HepG2 (cell line): Measurements from ENCODE around the gene BLVRB. TPM values are rescaled to one million over a fixed set of nuclear protein-coding genes. Genes with fewer than 3 reads are reported as not detected.
"Not testable (repeated sequence)": the region's sequence is repeated elsewhere in the genome, so short reads cannot be mapped to it uniquely, and the experiment has no call there.

Experiments
- ATAC-seq: fragments of 200-7000 bp; cut with Tn5 transposase; 3 replicates; pipeline ENCODE4 v1.9.1; 2020; ENCODE audit warnings: mild to moderate bottlenecking, moderate library complexity
- BruUV-seq: library from RNA; stranded (reverse); fragments of 400-500 nt; replicated peaks from 2 replicates; lab custom pipeline; 2021; lab: Mats Ljungman, UMichigan
- CTCF ChIA-PET: fragments of 300-600 bp; formaldehyde crosslinking; extraction: SDS; loops from one replicate; lab custom pipeline; 2021; ENCODE audit warnings: low total read pairs, inconsistent platforms, low intra/inter-chr PET ratio; lab: Yijun Ruan, JAX
- POLR2A ChIA-PET: fragments of 350-600 bp; sonication (Branson Sonifier 250); formaldehyde crosslinking; loops from one replicate; lab custom pipeline; 2020; ENCODE audit warnings: antibody characterized with exemption, inconsistent platforms; lab: Yijun Ruan, JAX
- DNase-seq: peaks from one replicate; pipeline ENCODE4 v3.0.0-alpha.2; 2015; ENCODE audit warnings: low spot score
- FAIRE-seq: peaks from 3 replicates; lab custom pipeline; 2011; peaks lifted over from hg19 to GRCh38; lab: Jason Lieb, UNC
- H2AFZ ChIP-seq: one replicate; pipeline ENCODE4 v1.6.1; 2011; ENCODE audit warnings: low read length, inconsistent platforms
- H3K27ac ChIP-seq: fragments of 300-600 bp; 3 replicates; pipeline ENCODE4 v1.8.0; 2011; ENCODE audit warnings: mixed run types, mild to moderate bottlenecking, mixed read lengths, low read length, inconsistent platforms; ENCODE audit not compliant: insufficient read depth; ENCODE audit errors: extremely low read length
- H3K27me3 ChIP-seq, 2 experiments: fragments of 200-600 bp in 1 of 2; 2 replicates in 1 of 2; 3 replicates in 1 of 2; pipeline versions ENCODE4 v1.6.0 to v1.8.0; 2011; ENCODE audit warnings: low read length in 2 of 2, mild to moderate bottlenecking in 2 of 2, moderate library complexity in 2 of 2, inconsistent platforms in 1 of 2; ENCODE audit not compliant: insufficient read depth in 2 of 2, control insufficient read depth in 1 of 2
- H3K36me3 ChIP-seq, 2 experiments: fragments of 200-600 bp in 1 of 2; replicated peaks in 1 of 2; 2 replicates in 1 of 2; 3 replicates in 1 of 2; pipeline versions ENCODE4 v1.5.1 to v1.8.0; 2011; ENCODE audit warnings: low read length in 2 of 2, inconsistent platforms in 1 of 2; ENCODE audit not compliant: insufficient read depth in 2 of 2, control insufficient read depth in 1 of 2
- H3K4me1 ChIP-seq: 2 replicates; pipeline ENCODE4 v1.5.1; 2012; ENCODE audit warnings: low read length, inconsistent platforms; ENCODE audit not compliant: insufficient read depth
- H3K4me2 ChIP-seq: 2 replicates; pipeline ENCODE4 v1.6.0; 2011; ENCODE audit warnings: low read depth, low read length, inconsistent platforms
- H3K4me3 ChIP-seq, 3 experiments: fragments of 200-600 bp in 1 of 3; sonication (generic), shearing (Covaris generic) in 1 of 3; replicated peaks in 1 of 3; 2 replicates each; pipeline ENCODE4 v1.5.1; 2011 to 2016; ENCODE audit warnings: low read length in 3 of 3, inconsistent platforms in 2 of 3, low read depth in 2 of 3, mild to moderate bottlenecking in 2 of 3, control low read depth in 1 of 3, mixed read lengths in 1 of 3; ENCODE audit not compliant: insufficient read depth in 1 of 3
- H3K79me2 ChIP-seq: one replicate; pipeline ENCODE4 v1.6.1; 2011; ENCODE audit warnings: low read length, inconsistent platforms; ENCODE audit not compliant: insufficient read depth
- H3K9ac ChIP-seq: 2 replicates; pipeline ENCODE4 v1.6.0; 2011; ENCODE audit warnings: mild to moderate bottlenecking, low read depth, low read length, inconsistent platforms; ENCODE audit not compliant: insufficient read depth
- H3K9me3 ChIP-seq: 2 replicates; pipeline ENCODE4 v1.5.1; 2012; ENCODE audit warnings: mild to moderate bottlenecking, low read length
- H4K20me1 ChIP-seq: 2 replicates; pipeline ENCODE4 v1.6.0; 2011; ENCODE audit warnings: inconsistent platforms, mild to moderate bottlenecking, low read length, moderate library complexity; ENCODE audit not compliant: insufficient read depth
- ATF7 ChIP-seq, 2 experiments: fragments of 450-650 bp in 1 of 2; sonication (generic) in 1 of 2; formaldehyde crosslinking in 1 of 2; IDR thresholded peaks; 2 replicates each; pipeline versions ENCODE4 v1.4.0 to v1.6.1; 2016 to 2020; ENCODE audit warnings: antibody characterized with exemption in 1 of 2, mild to moderate bottlenecking in 1 of 2, missing genetic modification reagents in 1 of 2
- CEBPG ChIP-seq: IDR thresholded peaks from 2 replicates; pipeline ENCODE4 v1.6.1; 2016
- ZMYM3 ChIP-seq: sonication (generic); formaldehyde crosslinking; IDR thresholded peaks from 2 replicates; pipeline ENCODE4 v1.5.1; 2020; ENCODE audit warnings: mild to moderate bottlenecking, missing genetic modification reagents
- ZNF121 ChIP-seq: sonication (generic); formaldehyde crosslinking; IDR thresholded peaks from 2 replicates; pipeline ENCODE4 v1.5.0; 2020; ENCODE audit warnings: mild to moderate bottlenecking, missing genetic modification reagents
- ZNF770 ChIP-seq: sonication (generic); formaldehyde crosslinking; IDR thresholded peaks from 2 replicates; pipeline ENCODE4 v1.5.0; 2020; ENCODE audit warnings: mild to moderate bottlenecking, missing genetic modification reagents
- WGBS: methylation state at CpG from one replicate; pipeline ENCODE4 v1.1.6; 2017; ENCODE audit warnings: low lambda C conversion rate; 5-methylcytosine and 5-hydroxymethylcytosine counted together
- in situ Hi-C: cut with HindIII; loops from 2 replicates; pipeline ENCODE4 v1.10.0; 2017; ENCODE audit warnings: low pct_unique_long_range_greater_than_20kb; ENCODE audit not compliant: extremely low pct_ligation_motif_present
- intact Hi-C: fragments of 100-400 bp; cut with micrococcal nuclease; formaldehyde crosslinking; loops from one replicate; pipeline ENCODE4 v1.10.0; 2022; ENCODE audit not compliant: unreplicated experiment
- polyA plus RNA-seq, 8 experiments: library from polyadenylated mRNA; depleted of rRNA in 3 of 8; stranded (reverse) in 7 of 8; unstranded in 1 of 8; fragments of >200 nt; fragmentation: Illumina TruSeq in 4 of 8; extraction: Trizol in 4 of 8; gene quantifications; 2 replicates each; pipeline versions ENCODE4 v1.2.1 to v1.2.3, GENCODE V29; 2011 to 2016; ENCODE audit warnings: low read depth in 4 of 8, missing spikeins in 1 of 8, mixed read lengths in 1 of 8; ENCODE audit not compliant: insufficient read depth in 1 of 8
- total RNA-seq, 5 experiments: library from RNA; depleted of rRNA; stranded (reverse); fragments of >200 nt; fragmentation: Illumina TruSeq; extraction: Trizol; gene quantifications; 2 replicates each; pipeline ENCODE4 v1.2.3, GENCODE V29; 2016; ENCODE audit warnings: low read depth in 1 of 5

Gene BLVRB
- total and polyA plus RNA-seq, 2 of the 13 experiments (the other 11 are each of a cell fraction or from before 2014, with no cell fraction given): 25.9 to 51.4 TPM

- H3K36me3 ChIP-seq, H3K79me2 ChIP-seq, FAIRE-seq, H3K4me2 ChIP-seq, H3K9me3 ChIP-seq, intact Hi-C loops, BruUV-seq, H3K9ac ChIP-seq, H3K27ac ChIP-seq: not testable (repeated sequence)
- POLR2A ChIA-PET: interaction anchor here (1.0 to 1.2 kb wide), 2 partner anchors 10 to 36 kb away, joined by 3 to 7 read pairs; no protein-coding TSS in a partner anchor
- H3K4me1 ChIP-seq: peaks cover 51% of the 10 kb centered on the region
- TF ChIP-seq ZNF121 (CRISPR knock-in tag): peak; percentile 73; the same call in 1 of the 2 replicates
- TF ChIP-seq, all 625 proteins: peak for 1; not testable (repeated sequence) for 624
- H3K27me3 ChIP-seq, H3K4me3 ChIP-seq, CTCF ChIA-PET, H2AFZ ChIP-seq, H4K20me1 ChIP-seq, ATAC-seq, in situ Hi-C loops, DNase-seq: not testable (repeated sequence)
- 93% methylated on average over 10 of the region's 10 CpGs for WGBS
Measured at GRCh38 chr19:40430242-40430641, 35.3 kb downstream of the BLVRB start.

- H3K27ac ChIP-seq; H4K20me1 ChIP-seq; H3K9me3 ChIP-seq; DNase-seq; H3K4me2 ChIP-seq; CTCF ChIA-PET; FAIRE-seq; POLR2A ChIA-PET; BruUV-seq; TF ChIP-seq ATF7 (CRISPR knock-in tag; IDR thresholded peaks at IDR 0.05): not testable (repeated sequence)
- 62% methylated on average over 7 of the region's 7 CpGs for WGBS
- peaks cover 41% of the 10 kb centered on the region for H3K4me1 ChIP-seq
- intact Hi-C loops: loop anchor here (10.0 kb wide), 1 partner anchor 83 kb away; the partner anchor contains the start of genes C19orf47 and PLD3
- H3K79me2 ChIP-seq: peaks cover 10% of the 10 kb centered on the region
- TF ChIP-seq CEBPG (CRISPR knock-in tag): peak; percentile 76
- TF ChIP-seq ZNF770 (CRISPR knock-in tag): peak; percentile 95
- TF ChIP-seq ZMYM3 (CRISPR knock-in tag): peak; percentile 62; the same call in 1 of the 2 replicates
- TF ChIP-seq ATF7 (IDR thresholded peaks at IDR 0.05): peak; percentile 42; the same call in 1 of the 2 replicates
- TF ChIP-seq, all 625 proteins: peak for 4; not testable (repeated sequence) for 621
- H3K27me3 ChIP-seq, H3K9ac ChIP-seq, H3K36me3 ChIP-seq, H2AFZ ChIP-seq, ATAC-seq, in situ Hi-C loops, H3K4me3 ChIP-seq: not testable (repeated sequence)
Measured at GRCh38 chr19:40428197-40428596, 37.3 kb downstream of the BLVRB start.
